Suprapubic skin (tissue), 4 donors: ENCODE data around the gene OSER1.

Experiments
- EP300 ChIP-seq: sonication (generic); formaldehyde crosslinking; IDR thresholded peaks from one replicate; pipeline ENCODE4 v1.6.1; 2017; ENCODE audit warnings: antibody characterized with exemption
- POLR2A ChIP-seq, 2 donors: fragments of 450-650 bp; IDR thresholded peaks; one replicate each; pipeline ENCODE4 v1.6.1; 2017; ENCODE audit warnings: antibody characterized with exemption in 2 of 2, mild to moderate bottlenecking in 2 of 2, moderate library complexity in 2 of 2
- POLR2AphosphoS5 ChIP-seq, 3 donors: sonication (generic); formaldehyde crosslinking; IDR thresholded peaks; one replicate each; pipeline ENCODE4 v1.6.1; 2017; ENCODE audit warnings: antibody characterized with exemption in 3 of 3
- TF ChIP-seq, protein P1 (sequence below), 2 donors: fragments of 200-600 bp in 1 of 2; fragments of 450-650 bp in 1 of 2; sonication (generic) in 1 of 2; IDR thresholded peaks; one replicate each; pipeline ENCODE4 v1.5.1; 2016 to 2019; ENCODE audit warnings: antibody characterized with exemption in 2 of 2, mild to moderate bottlenecking in 1 of 2, moderate library complexity in 1 of 2

DNA sequence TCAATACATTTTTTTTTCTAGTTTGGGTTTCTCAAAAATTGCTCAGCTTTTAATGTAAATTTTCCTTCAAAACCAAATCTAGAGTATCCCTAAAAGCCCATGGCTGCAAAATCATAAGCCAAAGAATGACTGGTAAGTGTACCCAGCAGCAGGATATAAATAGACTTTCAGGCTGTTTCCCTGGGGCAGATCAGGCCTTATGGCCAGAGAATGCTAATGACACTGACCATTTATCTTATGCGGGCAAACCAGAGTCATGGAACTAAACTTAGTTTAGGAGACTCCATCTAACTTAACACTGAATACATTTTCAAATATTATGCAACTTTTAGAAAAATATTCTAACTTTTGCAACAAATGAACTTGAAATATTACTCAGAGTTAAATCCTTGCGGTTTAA is 7.4 kb downstream of the OSER1 start:
- TF ChIP-seq, protein P1, sequence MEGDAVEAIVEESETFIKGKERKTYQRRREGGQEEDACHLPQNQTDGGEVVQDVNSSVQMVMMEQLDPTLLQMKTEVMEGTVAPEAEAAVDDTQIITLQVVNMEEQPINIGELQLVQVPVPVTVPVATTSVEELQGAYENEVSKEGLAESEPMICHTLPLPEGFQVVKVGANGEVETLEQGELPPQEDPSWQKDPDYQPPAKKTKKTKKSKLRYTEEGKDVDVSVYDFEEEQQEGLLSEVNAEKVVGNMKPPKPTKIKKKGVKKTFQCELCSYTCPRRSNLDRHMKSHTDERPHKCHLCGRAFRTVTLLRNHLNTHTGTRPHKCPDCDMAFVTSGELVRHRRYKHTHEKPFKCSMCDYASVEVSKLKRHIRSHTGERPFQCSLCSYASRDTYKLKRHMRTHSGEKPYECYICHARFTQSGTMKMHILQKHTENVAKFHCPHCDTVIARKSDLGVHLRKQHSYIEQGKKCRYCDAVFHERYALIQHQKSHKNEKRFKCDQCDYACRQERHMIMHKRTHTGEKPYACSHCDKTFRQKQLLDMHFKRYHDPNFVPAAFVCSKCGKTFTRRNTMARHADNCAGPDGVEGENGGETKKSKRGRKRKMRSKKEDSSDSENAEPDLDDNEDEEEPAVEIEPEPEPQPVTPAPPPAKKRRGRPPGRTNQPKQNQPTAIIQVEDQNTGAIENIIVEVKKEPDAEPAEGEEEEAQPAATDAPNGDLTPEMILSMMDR (IDR thresholded peaks at IDR 0.05): no peak
- TF ChIP-seq POLR2A (IDR thresholded peaks at IDR 0.05) (no peak), POLR2AphosphoS5 (IDR thresholded peaks at IDR 0.05) (no peak), EP300 (no peak)
